ENCODE measurements around the gene MYBPH.

Gene MYBPH

GRCh38 chr1:203149188-203149840 is 26.3 kb downstream of the MYBPH start:
- Histone ChIP-seq H3K27me3 (ENCODE audit: control insufficient read depth, insufficient read depth, low read length, poor library complexity, severe bottlenecking) (no peaks in the 10 kb centered on the region), H3K36me3 (ENCODE audit: control insufficient read depth, insufficient read depth, low read length) (no peaks in the 10 kb centered on the region), H3K27ac (ENCODE audit: insufficient read depth, low read depth, low read length, poor library complexity, severe bottlenecking) (no peak overlapping the region), H3K4me3 (ENCODE audit: insufficient read depth, low read depth, low read length) (no peak overlapping the region), H3K9me3 (ENCODE audit: control insufficient read depth, low read length) (no peaks in the 10 kb centered on the region), H3K4me1 (ENCODE audit: control insufficient read depth, insufficient read depth, low read length) (peaks cover 56% of the 10 kb centered on the region)
- WGBS, 2 experiments: 78 to 79% methylated on average over 7 of the region's 7 CpGs

- Histone ChIP-seq H3K9me3 (ENCODE audit: control insufficient read depth, low read length) (no peaks in the 10 kb centered on the region), H3K36me3 (ENCODE audit: control insufficient read depth, insufficient read depth, low read length) (no peaks in the 10 kb centered on the region), H3K27ac (ENCODE audit: insufficient read depth, low read depth, low read length, poor library complexity, severe bottlenecking) (no peak overlapping the region), H3K27me3 (ENCODE audit: control insufficient read depth, insufficient read depth, low read length, poor library complexity, severe bottlenecking) (no peaks in the 10 kb centered on the region), H3K4me1 (ENCODE audit: control insufficient read depth, insufficient read depth, low read length) (peaks cover 49% of the 10 kb centered on the region), H3K4me3 (ENCODE audit: insufficient read depth, low read depth, low read length) (no peak overlapping the region)
- 90 to 92% methylated on average over 12 of the region's 12 CpGs for WGBS, 2 experiments
These were observed 27.0 kb downstream of the MYBPH start for GRCh38 chr1:203148579-203148978.

- H3K27me3 ChIP-seq (ENCODE audit: control insufficient read depth, insufficient read depth, low read length, poor library complexity, severe bottlenecking): no peaks in the 10 kb centered on the region
- no peak overlapping the region for H3K4me3 ChIP-seq (ENCODE audit: insufficient read depth, low read depth, low read length)
- H3K27ac ChIP-seq (ENCODE audit: insufficient read depth, low read depth, low read length, poor library complexity, severe bottlenecking): no peak overlapping the region
- H3K9me3 ChIP-seq (ENCODE audit: control insufficient read depth, low read length): no peaks in the 10 kb centered on the region
- H3K4me1 ChIP-seq (ENCODE audit: control insufficient read depth, insufficient read depth, low read length): peaks cover 44% of the 10 kb centered on the region
- H3K36me3 ChIP-seq (ENCODE audit: control insufficient read depth, insufficient read depth, low read length): no peaks in the 10 kb centered on the region
- 95 to 96% methylated on average over 5 of the region's 5 CpGs for WGBS, 2 experiments
These were observed 27.5 kb downstream of the MYBPH start for GRCh38 chr1:203148127-203148526.

GRCh38 chr1:203147376-203147775 is 28.2 kb downstream of the MYBPH start:
- no peak overlapping the region for H3K27ac ChIP-seq (ENCODE audit: insufficient read depth, low read depth, low read length, poor library complexity, severe bottlenecking)
- H3K4me1 ChIP-seq (ENCODE audit: control insufficient read depth, insufficient read depth, low read length): peaks cover 37% of the 10 kb centered on the region
- WGBS, 2 experiments: 52 to 60% methylated on average over 5 of the region's 5 CpGs

GRCh38 chr1:203146537-203146936 is 29.1 kb downstream of the MYBPH start:
- H3K4me3 ChIP-seq (ENCODE audit: insufficient read depth, low read depth, low read length): no peak overlapping the region

More at GRCh38 chr1:203147376-203147775, 28.2 kb downstream of the MYBPH start:
- no peak overlapping the region for H3K4me3 ChIP-seq (ENCODE audit: insufficient read depth, low read depth, low read length)
- H3K36me3 ChIP-seq (ENCODE audit: control insufficient read depth, insufficient read depth, low read length): no peaks in the 10 kb centered on the region
- H3K27me3 ChIP-seq (ENCODE audit: control insufficient read depth, insufficient read depth, low read length, poor library complexity, severe bottlenecking): no peaks in the 10 kb centered on the region
- no peaks in the 10 kb centered on the region for H3K9me3 ChIP-seq (ENCODE audit: control insufficient read depth, low read length)

DNA sequence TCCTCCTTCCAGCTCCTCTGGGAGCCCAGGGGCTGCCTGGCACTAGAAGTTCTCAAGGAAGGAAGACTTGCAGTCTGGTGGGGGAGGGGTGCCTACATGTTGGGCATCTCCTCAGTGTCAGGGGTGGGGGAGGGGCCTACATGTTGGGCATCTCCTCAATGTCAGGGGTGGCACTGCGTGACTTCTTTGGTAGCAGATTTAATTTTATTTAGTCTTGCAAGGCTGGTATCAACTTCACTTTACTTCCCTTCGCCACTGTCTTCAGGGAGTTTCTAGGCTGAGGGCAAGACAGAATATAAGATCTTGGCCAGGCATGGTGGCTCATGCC is 29.6 kb downstream of the MYBPH start:
- 94 to 96% methylated on average over 2 of the region's 2 CpGs for WGBS, 2 experiments

More at GRCh38 chr1:203146537-203146936, 29.1 kb downstream of the MYBPH start:
- Histone ChIP-seq H3K9me3 (ENCODE audit: control insufficient read depth, low read length) (no peaks in the 10 kb centered on the region), H3K36me3 (ENCODE audit: control insufficient read depth, insufficient read depth, low read length) (no peaks in the 10 kb centered on the region), H3K27me3 (ENCODE audit: control insufficient read depth, insufficient read depth, low read length, poor library complexity, severe bottlenecking) (no peaks in the 10 kb centered on the region), H3K27ac (ENCODE audit: insufficient read depth, low read depth, low read length, poor library complexity, severe bottlenecking) (no peak overlapping the region), H3K4me1 (ENCODE audit: control insufficient read depth, insufficient read depth, low read length) (peaks cover 30% of the 10 kb centered on the region)
- WGBS, 2 experiments: 92 to 94% methylated on average over 7 of the region's 7 CpGs

GRCh38 chr1:203145321-203146041 is 30.1 kb downstream of the MYBPH start:
- H3K9me3 ChIP-seq (ENCODE audit: control insufficient read depth, low read length): no peaks in the 10 kb centered on the region
- H3K27ac ChIP-seq (ENCODE audit: insufficient read depth, low read depth, low read length, poor library complexity, severe bottlenecking): no peak overlapping the region
- no peaks in the 10 kb centered on the region for H3K27me3 ChIP-seq (ENCODE audit: control insufficient read depth, insufficient read depth, low read length, poor library complexity, severe bottlenecking)
- WGBS, 2 experiments: 90% methylated on average over 13 of the region's 13 CpGs
- no peaks in the 10 kb centered on the region for H3K36me3 ChIP-seq (ENCODE audit: control insufficient read depth, insufficient read depth, low read length)
- no peak overlapping the region for H3K4me3 ChIP-seq (ENCODE audit: insufficient read depth, low read depth, low read length)
- H3K4me1 ChIP-seq (ENCODE audit: control insufficient read depth, insufficient read depth, low read length): peaks cover 27% of the 10 kb centered on the region

More for the DNA sequence above, 29.6 kb downstream of the MYBPH start:
- Histone ChIP-seq H3K9me3 (ENCODE audit: control insufficient read depth, low read length) (no peaks in the 10 kb centered on the region), H3K27me3 (ENCODE audit: control insufficient read depth, insufficient read depth, low read length, poor library complexity, severe bottlenecking) (no peaks in the 10 kb centered on the region), H3K4me3 (ENCODE audit: insufficient read depth, low read depth, low read length) (no peak overlapping the region), H3K36me3 (ENCODE audit: control insufficient read depth, insufficient read depth, low read length) (no peaks in the 10 kb centered on the region), H3K27ac (ENCODE audit: insufficient read depth, low read depth, low read length, poor library complexity, severe bottlenecking) (no peak overlapping the region), H3K4me1 (ENCODE audit: control insufficient read depth, insufficient read depth, low read length) (peaks cover 27% of the 10 kb centered on the region)

- no peak overlapping the region for H3K27ac ChIP-seq (ENCODE audit: insufficient read depth, low read depth, low read length, poor library complexity, severe bottlenecking)
- no peaks in the 10 kb centered on the region for H3K27me3 ChIP-seq (ENCODE audit: control insufficient read depth, insufficient read depth, low read length, poor library complexity, severe bottlenecking)
- no peaks in the 10 kb centered on the region for H3K9me3 ChIP-seq (ENCODE audit: control insufficient read depth, low read length)
- H3K4me1 ChIP-seq (ENCODE audit: control insufficient read depth, insufficient read depth, low read length): peaks cover 25% of the 10 kb centered on the region
- H3K36me3 ChIP-seq (ENCODE audit: control insufficient read depth, insufficient read depth, low read length): no peaks in the 10 kb centered on the region
- 84 to 86% methylated on average over 6 of the region's 6 CpGs for WGBS, 2 experiments
- H3K4me3 ChIP-seq (ENCODE audit: insufficient read depth, low read depth, low read length): no peak overlapping the region
These were observed 31.0 kb downstream of the MYBPH start for GRCh38 chr1:203144661-203145060.

- Histone ChIP-seq H3K27ac (ENCODE audit: insufficient read depth, low read depth, low read length, poor library complexity, severe bottlenecking) (no peak overlapping the region), H3K9me3 (ENCODE audit: control insufficient read depth, low read length) (no peaks in the 10 kb centered on the region), H3K36me3 (ENCODE audit: control insufficient read depth, insufficient read depth, low read length) (no peaks in the 10 kb centered on the region), H3K27me3 (ENCODE audit: control insufficient read depth, insufficient read depth, low read length, poor library complexity, severe bottlenecking) (no peaks in the 10 kb centered on the region), H3K4me1 (ENCODE audit: control insufficient read depth, insufficient read depth, low read length) (peaks cover 18% of the 10 kb centered on the region), H3K4me3 (ENCODE audit: insufficient read depth, low read depth, low read length) (no peak overlapping the region)
- 92 to 94% methylated on average over 11 of the region's 11 CpGs for WGBS, 2 experiments
These were observed 32.0 kb downstream of the MYBPH start for GRCh38 chr1:203143641-203144040.

DNA sequence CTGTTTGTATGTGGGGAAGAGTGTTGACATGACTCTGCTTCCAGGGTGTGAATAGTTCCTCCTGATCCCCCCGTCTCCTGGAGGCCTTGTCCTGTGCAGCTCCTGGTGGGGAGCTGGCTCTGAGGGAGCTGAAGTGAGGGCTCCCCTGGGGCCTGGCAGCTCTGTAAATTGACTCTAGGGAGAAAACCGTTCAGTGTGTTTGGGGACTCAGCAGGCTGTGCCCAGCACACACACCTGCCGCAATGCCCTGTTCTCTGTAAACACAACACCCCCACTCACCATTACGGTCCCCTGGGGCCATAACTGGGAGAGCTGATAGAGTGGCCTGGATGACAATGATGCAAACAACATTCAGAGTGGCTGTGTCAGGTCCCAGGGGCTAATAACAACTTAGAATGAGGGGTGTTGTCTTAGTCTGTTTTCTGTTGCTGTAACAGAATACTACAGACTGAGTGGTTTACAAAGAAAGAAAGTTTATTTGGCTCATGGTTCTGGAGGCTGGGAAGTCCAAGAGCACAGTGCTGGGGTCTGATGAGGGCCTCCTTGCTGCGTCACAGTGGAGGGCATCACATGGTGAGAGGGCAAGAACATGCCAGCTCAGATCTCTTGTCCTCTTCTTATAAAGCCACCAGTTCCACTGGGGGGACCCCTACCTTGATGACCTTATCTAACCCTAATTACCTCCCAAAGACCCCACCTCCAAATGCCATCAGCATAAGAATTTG is 32.8 kb downstream of the MYBPH start:
- Histone ChIP-seq H3K4me1 (ENCODE audit: control insufficient read depth, insufficient read depth, low read length) (peaks cover 18% of the 10 kb centered on the region), H3K27ac (ENCODE audit: insufficient read depth, low read depth, low read length, poor library complexity, severe bottlenecking) (no peak overlapping the region), H3K36me3 (ENCODE audit: control insufficient read depth, insufficient read depth, low read length) (no peaks in the 10 kb centered on the region), H3K27me3 (ENCODE audit: control insufficient read depth, insufficient read depth, low read length, poor library complexity, severe bottlenecking) (no peaks in the 10 kb centered on the region), H3K9me3 (ENCODE audit: control insufficient read depth, low read length) (no peaks in the 10 kb centered on the region), H3K4me3 (ENCODE audit: insufficient read depth, low read depth, low read length) (no peak overlapping the region)
- 80 to 91% methylated on average over 5 of the region's 5 CpGs for WGBS, 2 experiments

Measured in ectodermal cell (in vitro differentiated cells).